Measurements from ENCODE around the gene SORD. TPM values are rescaled to one million over a fixed set of nuclear protein-coding genes. Genes with fewer than 3 reads are reported as not detected.

Gene SORD
- total and polyA plus RNA-seq, 9 of the 15 experiments (the other 6 are each of a cell fraction or from before 2014, with no cell fraction given), result 5.9 to 79.2 (median 29.6) TPM

GRCh38 chr15:45026651-45027190, 3.7 kb downstream of the SORD start:
- no TSS peak for BruUV-seq (replicated peaks)
- H3K9ac ChIP-seq (ENCODE audit: insufficient read depth in 1 of 2, low read depth in 2 of 2, low read length in 2 of 2), result peak overlapping the region in 1 of 2 experiments; percentile 24; a peak in 1 of 4 replicates
- no peaks in the 10 kb centered on the region for H4K20me1 ChIP-seq (replicated peaks; ENCODE audit: control insufficient read depth, insufficient read depth, low read length)
- H2AFZ ChIP-seq (ENCODE audit: low read depth, low read length), result peak overlapping the region; percentile 4; the same call in 1 of the 2 replicates
- ATAC-seq (no peak), FAIRE-seq (no peak), DNase-seq (ENCODE audit: extremely low read depth in 1 of 4, low spot score in 3 of 4) (peak in 2 of 4 experiments; percentile 25 to 41)
- H3K4me2 ChIP-seq (ENCODE audit: insufficient read depth, low read length), result peak overlapping the region; percentile 47
- H3K9me3 ChIP-seq (replicated peaks; ENCODE audit: control insufficient read depth, insufficient read depth, low read depth, low read length), result peaks cover 5% of the 10 kb centered on the region
- peak overlapping the region; percentile 33 for H3K27ac ChIP-seq (ENCODE audit: extremely low read depth, low read depth, low read length)
- H3K36me3 ChIP-seq (ENCODE audit: control insufficient read depth, insufficient read depth, low read length), result peaks cover 22% of the 10 kb centered on the region
- H3K79me2 ChIP-seq (ENCODE audit: control insufficient read depth, insufficient read depth, low read length), result peaks cover 39% of the 10 kb centered on the region
- POLR2A ChIA-PET, result no interaction called here
- H3K4me3 ChIP-seq, result no peak overlapping the region
- H3K9me1 ChIP-seq (ENCODE audit: control insufficient read depth, insufficient read depth, low read length), result no peaks in the 10 kb centered on the region
- H3K27me3 ChIP-seq (ENCODE audit: control insufficient read depth in 2 of 2, insufficient read depth in 2 of 2, low read length in 2 of 2), result no peaks in the 10 kb centered on the region
- intact Hi-C loops (cut with micrococcal nuclease) (loop anchor here (5.0 kb wide), 1 partner anchor 34 kb away; no protein-coding TSS in a partner anchor), in situ Hi-C loops (cut with MboI) (loop anchor here (5.0 kb wide), 1 partner anchor 54 kb away; no protein-coding TSS in a partner anchor)
- CTCF ChIA-PET (ENCODE audit: low intra/inter-chr PET ratio), result no interaction called here
- peaks cover 21 to 37% of the 10 kb centered on the region in 2 experiments; a peak in 4 of 5 replicates for H3K4me1 ChIP-seq (replicated peaks in 1 of 2; ENCODE audit: control insufficient read depth in 2 of 2, insufficient read depth in 2 of 2, low read length in 2 of 2)
- WGBS (ENCODE audit: insufficient coverage, low coverage, missing lambda C conversion rate), result 36% methylated on average over 5 of the region's 5 CpGs
- TF ChIP-seq UBTF (IDR thresholded peaks at IDR 0.05; ENCODE audit: borderline replicate concordance in 1 of 2, low read depth in 2 of 2, low read length in 2 of 2), result 0 out of 4 replicates have a peak, but pooled peaks of 1 of the 2 experiments have one; percentile 35
- no peak for TF ChIP-seq ZNF212 (CRISPR knock-in tag; IDR thresholded peaks at IDR 0.05)
- TF ChIP-seq ZNF76 (CRISPR knock-in tag; IDR thresholded peaks at IDR 0.05; ENCODE audit: borderline replicate concordance), result no peak
- TF ChIP-seq RBM17 (IDR thresholded peaks at IDR 0.05; ENCODE audit: borderline replicate concordance, low read depth, low read length), result no peak
- TF ChIP-seq SP2 (IDR thresholded peaks at IDR 0.05; ENCODE audit: extremely low read depth, low read depth, low read length, poor library complexity, severe bottlenecking), result no peak

Data from K562 (cell line).